Trophoblast cell (in vitro differentiated cells and primary cell): ENCODE data around the gene ATP6V0A1.
"Not testable (repeated sequence)": the region's sequence is repeated elsewhere in the genome, so short reads cannot be mapped to it uniquely, and the experiment has no call there.

Experiments
- DNase-seq, 2 donors: peaks; one replicate each; pipeline ENCODE4 v3.0.0-alpha.2; 2016
- H2AFZ ChIP-seq: 2 replicates; pipeline ENCODE4 v1.6.1; 2013; ENCODE audit warnings: low read length, moderate library complexity, mild to moderate bottlenecking; ENCODE audit not compliant: insufficient read depth, poor library complexity
- H2AK5ac ChIP-seq: 2 replicates; pipeline ENCODE4 v1.6.1; 2013; ENCODE audit warnings: mild to moderate bottlenecking, low read length
- H2BK120ac ChIP-seq: 2 replicates; pipeline ENCODE4 v1.6.1; 2013; ENCODE audit warnings: low read length, mild to moderate bottlenecking, moderate library complexity; ENCODE audit not compliant: insufficient read depth, poor library complexity
- H2BK12ac ChIP-seq: 2 replicates; pipeline ENCODE4 v1.6.1; 2013; ENCODE audit warnings: mild to moderate bottlenecking, low read length, moderate library complexity
- H2BK5ac ChIP-seq: 2 replicates; pipeline ENCODE4 v1.6.1; 2013; ENCODE audit warnings: low read length, low read depth, moderate library complexity, mild to moderate bottlenecking; ENCODE audit not compliant: poor library complexity
- H3K14ac ChIP-seq: 2 replicates; pipeline ENCODE4 v1.6.1; 2013; ENCODE audit warnings: mild to moderate bottlenecking, low read length
- H3K18ac ChIP-seq: 2 replicates; pipeline ENCODE4 v1.6.1; 2013; ENCODE audit warnings: mild to moderate bottlenecking, low read length
- H3K23ac ChIP-seq: 2 replicates; pipeline ENCODE4 v1.6.1; 2013; ENCODE audit warnings: low read length
- H3K27ac ChIP-seq: 2 replicates; pipeline ENCODE4 v1.5.1; 2013; ENCODE audit warnings: low read depth, mild to moderate bottlenecking, inconsistent platforms, low read length, moderate library complexity
- H3K27me3 ChIP-seq: 2 replicates; pipeline ENCODE4 v1.6.1; 2013; ENCODE audit warnings: inconsistent platforms, mild to moderate bottlenecking, low read length, moderate library complexity; ENCODE audit not compliant: insufficient read depth
- H3K36me3 ChIP-seq, 2 experiments: 1 replicate in 1 of 2; 2 replicates in 1 of 2; pipeline ENCODE4 v1.6.1; 2013; ENCODE audit warnings: low read length in 2 of 2, mild to moderate bottlenecking in 2 of 2, moderate library complexity in 1 of 2; ENCODE audit not compliant: insufficient read depth in 2 of 2, control insufficient read depth in 1 of 2
- H3K4ac ChIP-seq: 2 replicates; pipeline ENCODE4 v1.6.1; 2013; ENCODE audit warnings: low read depth, mild to moderate bottlenecking, low read length, moderate library complexity
- H3K4me1 ChIP-seq, 2 experiments: 1 replicate in 1 of 2; 2 replicates in 1 of 2; pipeline ENCODE4 v1.6.1; 2013; ENCODE audit warnings: low read length in 2 of 2, mild to moderate bottlenecking in 2 of 2, moderate library complexity in 1 of 2; ENCODE audit not compliant: insufficient read depth in 2 of 2, control insufficient read depth in 1 of 2
- H3K4me2 ChIP-seq: 2 replicates; pipeline ENCODE4 v1.6.1; 2013; ENCODE audit warnings: inconsistent platforms, mild to moderate bottlenecking, low read length, moderate library complexity
- H3K4me3 ChIP-seq: 2 replicates; pipeline ENCODE4 v1.5.1; 2013; ENCODE audit warnings: mild to moderate bottlenecking, low read depth, low read length, inconsistent platforms
- H3K79me1 ChIP-seq: one replicate; pipeline ENCODE4 v1.6.1; 2013; ENCODE audit warnings: low read length
- H3K79me2 ChIP-seq: 2 replicates; pipeline ENCODE4 v1.6.1; 2013; ENCODE audit warnings: low read length, mild to moderate bottlenecking; ENCODE audit not compliant: control insufficient read depth, insufficient read depth, poor library complexity
- H3K9ac ChIP-seq: 2 replicates; pipeline ENCODE4 v1.6.1; 2013; ENCODE audit warnings: mild to moderate bottlenecking, low read length
- H3K9me3 ChIP-seq: 2 replicates; pipeline ENCODE4 v1.6.1; 2013; ENCODE audit warnings: low read depth, mild to moderate bottlenecking, control low read depth, inconsistent platforms, low read length; ENCODE audit not compliant: insufficient read depth
- H4K12ac ChIP-seq: 2 replicates; pipeline ENCODE4 v1.6.1; 2013; ENCODE audit warnings: low read depth, mild to moderate bottlenecking, low read length, moderate library complexity
- H4K8ac ChIP-seq: 2 replicates; pipeline ENCODE4 v1.6.1; 2013; ENCODE audit warnings: low read depth, mild to moderate bottlenecking, low read length, moderate library complexity
- H4K91ac ChIP-seq: one replicate; pipeline ENCODE4 v1.6.1; 2013; ENCODE audit warnings: low read depth, mild to moderate bottlenecking, low read length, moderate library complexity
- WGBS: extraction: QIAGEN DNeasy Blood & Tissue Kit; methylation state at CpG from one replicate; pipeline ENCODE4 v1.1.7; 2013; ENCODE audit warnings: missing lambda C conversion rate; ENCODE audit not compliant: insufficient read length, insufficient coverage; ENCODE audit errors: extremely low coverage; 5-methylcytosine and 5-hydroxymethylcytosine counted together

The ATP6V0A1 gene

DNA sequence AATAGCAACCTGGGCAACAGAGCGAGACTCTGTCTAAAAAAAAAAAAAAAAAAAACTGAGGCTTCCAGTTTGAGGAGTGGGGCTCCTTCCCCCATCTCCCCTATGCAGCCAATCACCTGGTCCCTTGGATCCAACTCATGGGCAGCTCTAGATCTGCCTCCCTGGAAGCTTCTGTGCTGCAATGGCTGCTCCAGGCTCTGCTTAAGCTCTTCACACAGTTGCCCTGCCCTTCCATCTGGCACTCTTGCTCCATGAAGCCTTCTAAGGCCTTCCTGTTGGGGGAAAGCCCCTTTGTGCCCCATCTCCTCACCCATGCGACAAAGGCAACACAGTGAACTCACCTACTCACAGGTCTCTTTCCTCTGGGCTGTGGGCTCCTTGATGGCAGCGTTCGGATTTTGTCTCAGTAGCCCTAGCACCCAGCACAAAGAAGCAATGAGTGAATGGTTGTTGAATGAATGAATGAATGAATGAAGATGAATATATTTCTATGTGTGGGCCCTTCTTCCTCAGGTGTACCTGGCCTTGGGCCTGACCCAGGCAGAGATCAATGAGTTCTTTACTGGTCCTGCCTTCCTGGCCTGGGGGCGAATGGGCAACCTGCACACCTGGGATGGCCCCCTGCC lies 79.3 kb downstream of the ATP6V0A1 start:
- Histone ChIP-seq H3K4me1 (peaks cover 14 to 21% of the 10 kb centered on the region in 2 experiments), H3K14ac (no peak overlapping the region), H3K4ac (no peak overlapping the region), H4K12ac (no peak overlapping the region), H2BK12ac (no peak overlapping the region), H4K91ac (no peak overlapping the region), H3K79me2 (peaks cover 4% of the 10 kb centered on the region), H3K18ac (peak overlapping the region; percentile 33), H2AK5ac (no peak overlapping the region), H3K4me3 (no peak overlapping the region), H3K27me3 (no peaks in the 10 kb centered on the region), H2AFZ (no peak overlapping the region), H2BK120ac (no peak overlapping the region), H3K4me2 (no peak overlapping the region), H3K9me3 (no peaks in the 10 kb centered on the region), H3K23ac (no peak overlapping the region), H3K36me3 (peaks cover 12 to 15% of the 10 kb centered on the region in 2 experiments), H2BK5ac (no peak overlapping the region), H3K9ac (no peak overlapping the region), H3K79me1 (peaks cover 14% of the 10 kb centered on the region), H3K27ac (no peak overlapping the region), H4K8ac (no peak overlapping the region)
- no CpG with 5 or more reads among the region's 5 CpGs for WGBS
- no peak for DNase-seq

DNA sequence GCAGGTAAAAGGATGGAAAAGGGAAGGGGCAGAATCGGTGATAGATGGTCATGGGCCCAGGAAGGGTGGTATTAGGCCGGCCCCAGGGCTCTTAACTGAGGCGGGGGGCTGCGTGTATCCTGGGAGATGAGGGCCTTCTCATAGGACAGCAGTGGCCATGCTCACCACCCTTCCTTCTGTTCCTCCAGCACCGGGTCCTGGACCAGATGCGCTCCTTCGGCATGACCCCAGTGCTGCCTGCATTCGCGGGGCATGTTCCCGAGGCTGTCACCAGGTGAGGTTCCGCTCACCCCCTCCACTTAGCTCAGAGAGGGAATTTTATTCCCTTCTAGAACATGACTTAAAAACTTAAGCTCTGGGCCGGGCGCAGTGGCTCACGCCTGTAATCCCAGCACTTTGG lies 79.8 kb downstream of the ATP6V0A1 start:
- peaks cover 17 to 20% of the 10 kb centered on the region in 2 experiments for H3K36me3 ChIP-seq
- peaks cover 14% of the 10 kb centered on the region for H3K79me1 ChIP-seq
- no peak overlapping the region for H4K91ac ChIP-seq
- H4K8ac ChIP-seq: no peak overlapping the region
- no peak overlapping the region for H4K12ac ChIP-seq
- WGBS: no CpG with 5 or more reads among the region's 14 CpGs
- no peaks in the 10 kb centered on the region for H3K9me3 ChIP-seq
- peaks cover 14 to 21% of the 10 kb centered on the region in 2 experiments for H3K4me1 ChIP-seq
- no peak overlapping the region for H2BK12ac ChIP-seq
- no peak overlapping the region for H3K9ac ChIP-seq
- H3K79me2 ChIP-seq: peaks cover 4% of the 10 kb centered on the region
- no peak overlapping the region for H3K27ac ChIP-seq
- no peak overlapping the region for H3K4me2 ChIP-seq
- H3K14ac ChIP-seq: no peak overlapping the region
- H3K4me3 ChIP-seq: no peak overlapping the region
- DNase-seq: no peak
- no peak overlapping the region for H2BK5ac ChIP-seq
- H3K4ac ChIP-seq: no peak overlapping the region
- H2BK120ac ChIP-seq: no peak overlapping the region
- H2AFZ ChIP-seq: no peak overlapping the region
- peak overlapping the region; percentile 33 for H3K18ac ChIP-seq
- H3K23ac ChIP-seq: no peak overlapping the region
- no peak overlapping the region for H2AK5ac ChIP-seq
- H3K27me3 ChIP-seq: no peaks in the 10 kb centered on the region

DNA sequence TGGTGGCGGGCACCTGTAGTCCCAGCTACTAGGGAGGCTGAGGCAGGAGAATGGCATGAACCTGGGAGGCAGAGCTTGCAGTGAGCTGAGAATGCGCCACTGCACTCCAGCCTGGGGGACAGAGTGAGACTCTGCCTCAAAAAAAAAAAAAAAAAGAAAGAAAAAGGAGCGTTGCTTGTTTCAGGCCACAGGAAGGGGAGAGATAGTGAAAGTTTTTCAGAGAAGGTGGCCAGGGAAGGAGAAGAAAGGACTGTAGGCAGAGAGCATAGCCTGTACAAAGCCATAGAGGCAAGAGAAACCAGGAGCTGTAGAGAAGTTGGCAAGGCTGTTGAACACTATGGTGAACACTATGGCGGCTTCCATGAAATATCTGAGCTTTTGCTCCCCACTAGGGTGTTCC lies 81.9 kb downstream of the ATP6V0A1 start:
- not testable (repeated sequence) for H4K8ac ChIP-seq, DNase-seq, H2AFZ ChIP-seq, H3K4me3 ChIP-seq, H3K79me2 ChIP-seq, H4K91ac ChIP-seq, H2AK5ac ChIP-seq, H3K27me3 ChIP-seq, H3K4ac ChIP-seq, H3K4me2 ChIP-seq, H3K14ac ChIP-seq, H4K12ac ChIP-seq, H3K23ac ChIP-seq, H3K9me3 ChIP-seq, H3K18ac ChIP-seq, H2BK120ac ChIP-seq, H3K9ac ChIP-seq, H3K27ac ChIP-seq, H2BK12ac ChIP-seq, H2BK5ac ChIP-seq
- H3K4me1 ChIP-seq: peaks cover 14 to 18% of the 10 kb centered on the region in 2 experiments
- H3K36me3 ChIP-seq: peaks cover 25 to 29% of the 10 kb centered on the region in 2 experiments
- H3K79me1 ChIP-seq: peaks cover 14% of the 10 kb centered on the region
- no CpG with 5 or more reads among the region's 4 CpGs for WGBS

DNA sequence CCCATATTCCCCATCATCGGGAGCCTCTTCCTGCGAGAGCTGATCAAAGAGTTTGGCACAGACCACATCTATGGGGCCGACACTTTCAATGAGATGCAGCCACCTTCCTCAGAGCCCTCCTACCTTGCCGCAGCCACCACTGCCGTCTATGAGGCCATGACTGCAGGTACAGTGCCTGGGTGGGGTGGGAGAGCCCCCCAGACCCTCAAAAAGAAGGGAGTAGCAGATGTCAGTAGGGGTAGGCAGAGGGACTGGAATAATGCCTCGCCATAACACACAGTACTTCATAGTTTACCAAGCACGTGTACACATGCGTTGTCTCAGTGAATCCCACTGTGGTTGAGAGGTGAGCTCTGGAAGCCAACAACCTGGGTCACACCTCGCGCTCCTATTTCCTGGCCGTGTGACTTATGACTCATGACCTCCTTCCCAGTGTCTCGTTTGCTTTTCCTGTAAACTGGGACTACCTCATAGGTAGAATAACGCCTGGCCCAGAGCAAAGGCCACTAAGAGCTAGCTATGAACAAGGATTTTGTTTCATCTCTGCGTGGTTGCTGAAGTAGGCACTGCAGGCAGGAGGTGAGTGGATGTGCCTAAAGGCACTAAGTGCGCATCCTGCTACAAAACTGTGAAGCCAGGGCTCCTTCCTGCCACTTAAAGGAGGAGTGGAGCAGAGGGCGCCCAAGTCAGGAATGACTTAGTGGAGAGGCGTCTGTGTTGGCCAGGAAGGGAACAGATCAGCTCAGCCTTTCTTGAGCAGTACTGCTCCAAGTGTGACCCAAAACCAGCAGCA lies 82.6 kb downstream of the ATP6V0A1 start:
- peak overlapping the region; percentile 21 for H3K18ac ChIP-seq
- H4K12ac ChIP-seq: peak overlapping the region; percentile 37
- no peak overlapping the region for H3K23ac ChIP-seq
- H3K9ac ChIP-seq: no peak overlapping the region
- peak overlapping the region; percentile 53 for H4K91ac ChIP-seq
- no peaks in the 10 kb centered on the region for H3K27me3 ChIP-seq
- H3K4ac ChIP-seq: no peak overlapping the region
- no peak overlapping the region for H3K4me2 ChIP-seq
- H2AFZ ChIP-seq: no peak overlapping the region
- peak overlapping the region; percentile 7 for H2AK5ac ChIP-seq
- peak overlapping the region; percentile 35 for H3K27ac ChIP-seq
- peaks cover 10% of the 10 kb centered on the region for H3K79me1 ChIP-seq
- H4K8ac ChIP-seq: peak overlapping the region; percentile 41
- no peak overlapping the region for H3K4me3 ChIP-seq
- H2BK5ac ChIP-seq: no peak overlapping the region
- no peak overlapping the region for H2BK120ac ChIP-seq
- peaks cover 4% of the 10 kb centered on the region for H3K79me2 ChIP-seq
- peak overlapping the region; percentile 66 for H2BK12ac ChIP-seq
- peak in 1 of 2 donors; percentile 30 for DNase-seq
- no peaks in the 10 kb centered on the region for H3K9me3 ChIP-seq
- H3K36me3 ChIP-seq: peaks cover 25 to 29% of the 10 kb centered on the region in 2 experiments
- no CpG with 5 or more reads among the region's 17 CpGs for WGBS
- peaks cover 16 to 17% of the 10 kb centered on the region in 2 experiments for H3K4me1 ChIP-seq
- peak overlapping the region; percentile 10 for H3K14ac ChIP-seq
